Subcutaneous adipose tissue (tissue), 4 donors: ENCODE results near the gene SSBP1. TPM values are rescaled to one million over a fixed set of nuclear protein-coding genes. Genes with fewer than 3 reads are reported as not detected.

Experiments
- CTCF ChIP-seq: fragments of 450-650 bp; IDR thresholded peaks from one replicate; pipeline ENCODE4 v1.5.1; 2016; ENCODE audit warnings: low read depth, mild to moderate bottlenecking, control low read depth, antibody characterized with exemption, moderate library complexity
- total RNA-seq, 4 donors: library from RNA; depleted of rRNA; stranded (reverse); fragments of >200 nt; gene quantifications; one replicate each; pipeline ENCODE4 v1.1.0, GENCODE V29; 2016

The SSBP1 gene
- total RNA-seq, 4 donors from 2014 or later: 71.8 to 123 (median 85.1) TPM

DNA sequence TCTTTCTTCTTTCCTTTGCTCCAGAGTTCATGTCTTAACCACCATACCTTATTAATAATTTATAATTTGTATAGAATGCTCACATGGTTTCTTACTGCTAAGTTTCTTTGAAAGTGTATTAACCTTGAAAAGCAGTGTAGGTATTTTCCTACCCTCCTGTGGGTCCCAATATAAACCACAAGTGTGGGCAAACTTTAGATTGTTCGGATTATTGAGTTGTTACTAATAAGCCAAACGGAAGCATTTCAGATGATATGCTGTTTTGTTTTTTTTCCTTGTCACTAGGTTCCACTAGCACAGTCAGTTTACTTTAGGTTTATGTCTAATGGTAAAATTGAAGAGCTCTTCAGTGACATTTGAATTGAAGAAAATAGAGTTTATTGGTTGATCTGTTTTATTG is 10.2 kb downstream of the SSBP1 start:
- no peak for TF ChIP-seq CTCF

DNA sequence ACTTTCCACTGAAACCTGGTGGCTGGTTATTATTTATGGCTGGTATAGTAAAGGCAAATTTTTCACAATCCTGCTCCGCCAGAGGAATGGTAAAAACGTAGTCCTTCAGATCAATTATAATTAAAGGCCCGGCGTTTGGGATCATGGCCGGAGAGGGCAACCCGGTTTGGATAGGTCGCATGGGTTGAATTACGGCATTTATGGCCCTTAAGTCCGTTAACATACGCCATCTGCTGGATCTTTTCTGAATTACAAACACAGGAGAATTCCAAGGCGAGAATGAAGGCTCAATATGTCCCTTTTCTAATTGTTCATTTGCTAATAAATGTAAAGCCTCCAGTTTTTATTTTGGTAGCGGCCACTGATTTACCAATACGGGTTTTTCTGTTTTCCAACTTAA is 14.5 kb downstream of the SSBP1 start:
- no peak for TF ChIP-seq CTCF

DNA sequence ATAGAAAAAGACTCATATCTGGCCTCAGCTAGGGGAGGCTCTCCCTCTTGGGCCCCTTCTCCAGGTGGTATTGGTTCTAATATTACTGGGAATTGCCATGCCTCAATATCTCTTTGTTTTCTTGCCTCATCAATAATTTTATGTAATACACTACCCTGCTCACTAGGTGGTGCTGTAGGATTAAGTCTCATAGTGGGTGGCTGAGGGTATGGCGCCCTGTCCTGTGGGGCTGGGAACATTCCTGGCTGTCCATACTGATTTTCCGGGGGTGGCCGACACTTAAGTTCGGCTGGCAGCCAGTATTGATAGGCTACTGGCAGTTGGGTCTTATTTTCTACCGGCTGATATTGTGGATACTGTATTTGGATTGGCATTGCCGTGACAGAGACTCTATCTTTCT is 16.8 kb downstream of the SSBP1 start:
- TF ChIP-seq CTCF: no peak

- no peak for TF ChIP-seq CTCF
Observed at GRCh38 chr7:141763797-141764196, 25.6 kb downstream of the SSBP1 start, which contains the start of gene TAS2R3. TSS of gene TAS2R3 (plus strand) at chr7:141764097. CDS start at chr7:141764159, 62 bp downstream.

DNA sequence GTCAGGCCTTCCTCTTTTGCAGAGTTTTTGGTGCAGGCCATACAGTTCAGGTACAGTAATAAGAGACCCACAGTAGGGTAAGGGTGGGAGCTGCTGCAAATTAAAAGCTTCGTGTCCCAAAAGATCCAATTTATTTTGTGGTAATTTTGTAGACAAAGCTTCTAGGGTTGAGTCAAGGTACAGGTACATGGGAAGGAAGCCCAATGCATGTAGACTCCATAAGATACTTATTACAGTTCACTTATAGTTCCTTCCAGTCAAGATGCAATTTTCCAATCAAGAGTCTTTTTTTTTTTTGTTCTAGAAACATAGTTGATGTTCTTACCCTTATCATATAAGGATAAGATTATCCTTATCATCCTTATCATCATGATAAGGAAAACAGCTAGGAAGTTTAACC is 38.2 kb downstream of the SSBP1 start, which contains the start of gene TAS2R4:
TAS2R4 (plus strand) TSS at position 301 of the 400 bp plus-strand sequence. CDS start 1,815 bp downstream, outside the sequence.
- TF ChIP-seq CTCF: no peak

DNA sequence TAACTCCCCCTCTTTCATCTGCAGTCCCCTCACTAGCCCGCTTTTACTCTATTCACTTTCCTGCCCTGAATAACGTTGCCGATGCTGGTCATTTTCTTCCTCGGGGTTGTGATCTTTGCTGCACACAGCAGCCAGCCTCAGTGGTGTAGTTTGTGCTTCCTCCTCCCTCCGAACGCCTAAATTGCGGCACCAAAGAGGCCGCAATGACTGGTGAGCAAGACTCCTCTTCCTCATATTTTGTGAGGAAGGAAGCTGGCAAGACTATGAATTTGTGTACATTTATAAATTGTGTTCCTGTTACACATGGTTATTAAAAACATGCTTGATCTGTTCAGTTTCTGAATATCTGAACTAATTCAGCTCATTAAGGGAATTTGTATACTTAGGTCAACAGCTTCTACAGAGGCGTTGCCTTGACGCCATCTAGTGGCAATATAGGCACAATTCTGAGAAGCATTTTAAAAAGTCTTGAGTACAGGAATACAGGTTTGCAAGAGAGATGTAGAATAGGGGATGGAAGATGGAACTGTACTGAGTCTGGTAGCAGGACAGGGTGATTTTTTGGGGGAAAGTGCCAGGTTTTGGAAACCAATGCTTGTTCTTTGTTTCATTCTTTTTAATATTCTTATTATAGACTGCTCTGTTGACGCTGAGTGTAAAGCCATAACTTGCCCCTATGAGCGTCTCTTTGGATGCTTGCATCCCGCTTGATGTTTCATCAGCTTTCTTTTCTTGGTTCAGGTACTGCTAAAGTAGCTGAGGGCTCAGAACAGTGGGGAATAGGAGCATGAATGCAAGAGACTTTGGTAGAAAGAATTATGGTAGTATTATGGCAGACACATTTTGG is 47.8 kb downstream of the SSBP1 start:
- no peak for TF ChIP-seq CTCF

DNA sequence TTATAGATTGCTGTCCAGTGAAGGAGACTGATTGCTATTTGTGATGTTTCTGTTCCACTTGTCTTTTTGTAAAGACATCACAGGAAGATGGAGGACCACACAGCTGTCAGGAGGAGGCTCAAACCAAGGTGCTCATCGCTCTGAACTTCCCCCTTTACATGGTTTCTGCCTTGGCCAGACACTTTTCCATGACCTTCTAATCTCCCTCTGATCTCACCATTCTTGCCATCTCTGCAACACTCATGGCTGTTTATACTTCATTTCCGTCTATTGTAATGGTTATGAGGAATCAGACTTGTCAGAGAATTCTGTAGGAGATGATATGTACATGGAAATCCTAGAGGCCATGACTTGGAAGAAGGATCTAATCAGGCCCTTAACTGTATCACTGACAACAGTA is 50.1 kb downstream of the SSBP1 start:
- no peak for TF ChIP-seq CTCF
